ENCODE data around the gene FAM120A.

GRCh38 chr9:93569621-93570174 is 118.2 kb downstream of the FAM120A start:
- TF ChIP-seq, protein P1, sequence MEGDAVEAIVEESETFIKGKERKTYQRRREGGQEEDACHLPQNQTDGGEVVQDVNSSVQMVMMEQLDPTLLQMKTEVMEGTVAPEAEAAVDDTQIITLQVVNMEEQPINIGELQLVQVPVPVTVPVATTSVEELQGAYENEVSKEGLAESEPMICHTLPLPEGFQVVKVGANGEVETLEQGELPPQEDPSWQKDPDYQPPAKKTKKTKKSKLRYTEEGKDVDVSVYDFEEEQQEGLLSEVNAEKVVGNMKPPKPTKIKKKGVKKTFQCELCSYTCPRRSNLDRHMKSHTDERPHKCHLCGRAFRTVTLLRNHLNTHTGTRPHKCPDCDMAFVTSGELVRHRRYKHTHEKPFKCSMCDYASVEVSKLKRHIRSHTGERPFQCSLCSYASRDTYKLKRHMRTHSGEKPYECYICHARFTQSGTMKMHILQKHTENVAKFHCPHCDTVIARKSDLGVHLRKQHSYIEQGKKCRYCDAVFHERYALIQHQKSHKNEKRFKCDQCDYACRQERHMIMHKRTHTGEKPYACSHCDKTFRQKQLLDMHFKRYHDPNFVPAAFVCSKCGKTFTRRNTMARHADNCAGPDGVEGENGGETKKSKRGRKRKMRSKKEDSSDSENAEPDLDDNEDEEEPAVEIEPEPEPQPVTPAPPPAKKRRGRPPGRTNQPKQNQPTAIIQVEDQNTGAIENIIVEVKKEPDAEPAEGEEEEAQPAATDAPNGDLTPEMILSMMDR (IDR thresholded peaks at IDR 0.05), result no peak
- TF ChIP-seq POLR2A (IDR thresholded peaks at IDR 0.05), result no peak
